ENCODE measurements around the gene CWC15.
"Not testable (repeated sequence)": the region's sequence is repeated elsewhere in the genome, so short reads cannot be mapped to it uniquely, and the experiment has no call there.

CWC15 gene

DNA sequence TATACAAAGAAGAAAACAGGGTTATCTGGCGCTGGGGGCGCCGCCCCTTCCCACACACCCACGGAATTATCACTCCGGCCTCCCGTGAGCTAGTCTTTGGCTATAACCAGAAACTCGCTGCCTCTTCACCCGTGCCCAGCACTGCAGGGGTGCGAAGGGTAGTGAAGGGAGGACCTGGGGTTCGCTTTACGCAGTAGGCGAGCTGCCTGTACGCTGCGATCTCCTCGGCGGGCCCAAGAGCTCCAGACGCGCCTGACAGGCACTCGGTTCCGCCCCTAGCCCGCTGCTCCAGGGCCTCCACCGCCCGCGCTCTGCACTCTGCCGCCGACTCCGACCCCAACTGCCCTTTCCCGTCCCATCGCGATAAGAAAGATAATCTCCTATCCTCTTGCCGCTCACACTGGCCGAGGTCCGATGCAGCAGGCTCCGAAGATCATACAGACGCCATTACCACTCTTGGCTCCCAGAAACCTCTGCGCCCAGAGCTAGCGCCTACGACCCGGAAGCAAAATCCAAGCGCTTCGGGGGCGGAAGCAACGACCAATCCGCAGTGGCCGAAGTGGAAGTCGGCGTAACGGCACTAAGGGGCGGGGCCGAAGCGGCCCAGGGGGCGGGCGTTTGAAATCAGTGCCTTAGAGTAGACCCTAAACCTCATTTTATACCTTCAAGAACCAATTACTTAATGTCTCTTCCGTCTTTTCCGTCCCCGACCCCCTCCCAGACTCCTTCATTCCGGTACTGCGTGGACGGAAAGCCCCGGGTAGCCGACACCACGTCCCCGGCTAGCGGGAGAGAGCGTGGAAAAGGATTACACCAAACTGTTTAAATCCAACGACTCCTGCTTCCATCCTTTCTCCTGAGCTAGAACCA, at the start of gene CWC15, which contains the start of gene KDM4D:
TSS of gene CWC15 (minus strand) at position 458 of the 870 bp plus-strand sequence. CDS start 1,371 bp downstream, outside the sequence.
TSS of gene KDM4D (plus strand) at position 611 of the 870 bp plus-strand sequence. CDS start 23,664 bp downstream, outside the sequence.
- Mint-ChIP-seq H3K27me3 (ENCODE audit: low read depth) (no peaks in the 10 kb centered on the region), H3K4me3 (peak within 1 kb of the TSS; percentile 98), H3K9me3 (peaks cover 6% of the 10 kb centered on the region), H3K4me1 (ENCODE audit: low read depth) (peaks cover 27% of the 10 kb centered on the region), H3K36me3 (ENCODE audit: low read depth) (peaks cover 28% of the 10 kb centered on the region), H3K27ac (peak within 1 kb of the TSS; percentile 96)

- H3K9me3 Mint-ChIP-seq; H3K36me3 Mint-ChIP-seq (ENCODE audit: low read depth); H3K4me3 Mint-ChIP-seq; H3K27ac Mint-ChIP-seq; H3K27me3 Mint-ChIP-seq (ENCODE audit: low read depth); H3K4me1 Mint-ChIP-seq (ENCODE audit: low read depth): not testable (repeated sequence)
Observed at GRCh38 chr11:95021468-95021867, 48.1 kb upstream of the CWC15 start.

- H3K27ac Mint-ChIP-seq, result no peak overlapping the region
- H3K36me3 Mint-ChIP-seq (ENCODE audit: low read depth), result no peaks in the 10 kb centered on the region
- no peaks in the 10 kb centered on the region for H3K9me3 Mint-ChIP-seq
- H3K27me3 Mint-ChIP-seq (ENCODE audit: low read depth), result peaks cover 4% of the 10 kb centered on the region
- no peaks in the 10 kb centered on the region for H3K4me1 Mint-ChIP-seq (ENCODE audit: low read depth)
- no peak overlapping the region for H3K4me3 Mint-ChIP-seq
Observed at GRCh38 chr11:95016139-95016538, 42.8 kb upstream of the CWC15 start.

DNA sequence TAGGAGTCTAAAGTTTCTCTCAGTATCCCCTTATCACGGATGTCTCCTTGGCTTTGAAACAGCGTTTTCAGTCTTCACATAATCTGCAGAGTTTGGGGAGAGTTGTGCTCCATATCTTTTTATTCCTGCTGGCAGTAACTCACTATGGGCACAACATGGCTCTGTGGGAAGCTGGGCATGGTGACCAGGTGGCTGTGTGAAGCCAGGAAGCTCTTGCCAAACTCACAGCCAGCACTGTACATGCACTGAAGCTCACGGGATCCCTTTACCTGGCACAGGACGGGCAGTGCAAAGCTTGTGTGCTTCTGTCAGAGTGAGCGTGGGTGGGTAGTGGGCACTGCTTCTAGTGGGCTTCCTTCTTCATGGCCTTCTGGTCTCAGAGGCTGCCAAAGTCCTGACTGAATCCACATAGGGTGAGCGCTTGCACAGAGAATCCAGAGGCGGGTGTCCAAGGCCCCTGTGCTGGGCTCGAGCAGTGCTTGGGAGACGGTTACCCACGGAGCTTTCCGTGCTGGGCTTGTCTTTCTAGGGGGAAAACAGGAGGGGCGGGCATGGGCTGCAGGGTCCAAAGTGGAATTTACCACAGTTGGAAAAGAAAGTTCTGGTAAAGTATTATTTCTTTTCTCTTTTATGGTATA, 40.9 kb upstream of the CWC15 start:
- Mint-ChIP-seq H3K4me3 (no peak overlapping the region), H3K36me3 (ENCODE audit: low read depth) (no peaks in the 10 kb centered on the region), H3K9me3 (no peaks in the 10 kb centered on the region), H3K4me1 (ENCODE audit: low read depth) (no peaks in the 10 kb centered on the region), H3K27me3 (ENCODE audit: low read depth) (peaks cover 18% of the 10 kb centered on the region), H3K27ac (no peak overlapping the region)

GRCh38 chr11:95011376-95011775, 38.0 kb upstream of the CWC15 start:
- Mint-ChIP-seq H3K36me3 (ENCODE audit: low read depth) (no peaks in the 10 kb centered on the region), H3K4me3 (no peak overlapping the region)

DNA sequence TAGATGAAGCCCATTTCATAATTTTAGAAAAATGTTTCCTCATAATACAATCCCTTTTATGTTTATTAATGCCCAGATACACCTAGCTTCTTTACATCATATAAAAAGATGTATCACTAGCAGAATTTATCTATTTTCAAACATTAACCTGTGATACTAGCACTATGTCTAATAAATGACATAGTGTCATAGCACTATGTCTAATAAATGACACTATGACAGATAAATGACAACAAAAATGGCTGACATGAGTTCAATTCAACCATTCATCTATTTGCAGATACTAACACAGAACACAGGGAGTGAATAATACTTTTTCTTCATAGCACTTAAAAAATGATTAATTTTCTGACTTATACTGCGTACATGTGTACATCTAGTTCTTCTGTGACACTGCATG, 32.3 kb upstream of the CWC15 start:
- Mint-ChIP-seq H3K27me3 (ENCODE audit: low read depth) (peaks cover 36% of the 10 kb centered on the region), H3K9me3 (no peaks in the 10 kb centered on the region), H3K4me3 (no peak overlapping the region), H3K4me1 (ENCODE audit: low read depth) (no peaks in the 10 kb centered on the region), H3K36me3 (ENCODE audit: low read depth) (no peaks in the 10 kb centered on the region), H3K27ac (no peak overlapping the region)

More at GRCh38 chr11:95011376-95011775, 38.0 kb upstream of the CWC15 start:
- H3K27me3 Mint-ChIP-seq (ENCODE audit: low read depth), result peaks cover 35% of the 10 kb centered on the region
- no peaks in the 10 kb centered on the region for H3K4me1 Mint-ChIP-seq (ENCODE audit: low read depth)
- no peak overlapping the region for H3K27ac Mint-ChIP-seq
- H3K9me3 Mint-ChIP-seq, result no peaks in the 10 kb centered on the region

- Mint-ChIP-seq H3K9me3 (no peaks in the 10 kb centered on the region), H3K27ac (no peak overlapping the region), H3K4me1 (ENCODE audit: low read depth) (no peaks in the 10 kb centered on the region), H3K27me3 (ENCODE audit: low read depth) (peaks cover 21% of the 10 kb centered on the region), H3K4me3 (no peak overlapping the region), H3K36me3 (ENCODE audit: low read depth) (no peaks in the 10 kb centered on the region)
Observed at GRCh38 chr11:95003716-95004115, 30.4 kb upstream of the CWC15 start.

DNA sequence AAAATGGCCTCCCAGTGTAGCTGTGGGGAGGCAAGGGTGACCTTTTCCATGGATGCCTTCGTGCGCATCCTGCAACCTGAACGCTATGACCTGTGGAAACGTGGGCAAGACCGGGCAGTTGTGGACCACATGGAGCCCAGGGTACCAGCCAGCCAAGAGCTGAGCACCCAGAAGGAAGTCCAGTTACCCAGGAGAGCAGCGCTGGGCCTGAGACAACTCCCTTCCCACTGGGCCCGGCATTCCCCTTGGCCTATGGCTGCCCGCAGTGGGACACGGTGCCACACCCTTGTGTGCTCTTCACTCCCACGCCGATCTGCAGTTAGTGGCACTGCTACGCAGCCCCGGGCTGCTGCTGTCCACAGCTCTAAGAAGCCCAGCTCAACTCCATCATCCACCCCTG, 24.9 kb upstream of the CWC15 start:
- Mint-ChIP-seq H3K4me1 (ENCODE audit: low read depth) (no peaks in the 10 kb centered on the region), H3K27me3 (ENCODE audit: low read depth) (no peaks in the 10 kb centered on the region), H3K36me3 (ENCODE audit: low read depth) (no peaks in the 10 kb centered on the region), H3K9me3 (no peaks in the 10 kb centered on the region), H3K4me3 (no peak overlapping the region), H3K27ac (no peak overlapping the region)

GRCh38 chr11:94997437-94997836, 24.1 kb upstream of the CWC15 start:
- no peak overlapping the region for H3K4me3 Mint-ChIP-seq
- no peaks in the 10 kb centered on the region for H3K9me3 Mint-ChIP-seq
- no peaks in the 10 kb centered on the region for H3K27me3 Mint-ChIP-seq (ENCODE audit: low read depth)
- no peak overlapping the region for H3K27ac Mint-ChIP-seq
- no peaks in the 10 kb centered on the region for H3K4me1 Mint-ChIP-seq (ENCODE audit: low read depth)
- no peaks in the 10 kb centered on the region for H3K36me3 Mint-ChIP-seq (ENCODE audit: low read depth)

GRCh38 chr11:94993400-94993943, 20.1 kb upstream of the CWC15 start:
- no peaks in the 10 kb centered on the region for H3K9me3 Mint-ChIP-seq
- H3K27me3 Mint-ChIP-seq (ENCODE audit: low read depth), result peaks cover 20% of the 10 kb centered on the region
- H3K36me3 Mint-ChIP-seq (ENCODE audit: low read depth), result no peaks in the 10 kb centered on the region
- no peak overlapping the region for H3K27ac Mint-ChIP-seq
- H3K4me3 Mint-ChIP-seq, result no peak overlapping the region
- no peaks in the 10 kb centered on the region for H3K4me1 Mint-ChIP-seq (ENCODE audit: low read depth)

GRCh38 chr11:94988748-94989147, 15.4 kb upstream of the CWC15 start:
- no peak overlapping the region for H3K27ac Mint-ChIP-seq
- H3K9me3 Mint-ChIP-seq, result no peaks in the 10 kb centered on the region
- no peaks in the 10 kb centered on the region for H3K4me1 Mint-ChIP-seq (ENCODE audit: low read depth)
- no peaks in the 10 kb centered on the region for H3K36me3 Mint-ChIP-seq (ENCODE audit: low read depth)
- peaks cover 33% of the 10 kb centered on the region for H3K27me3 Mint-ChIP-seq (ENCODE audit: low read depth)
- H3K4me3 Mint-ChIP-seq, result no peak overlapping the region

DNA sequence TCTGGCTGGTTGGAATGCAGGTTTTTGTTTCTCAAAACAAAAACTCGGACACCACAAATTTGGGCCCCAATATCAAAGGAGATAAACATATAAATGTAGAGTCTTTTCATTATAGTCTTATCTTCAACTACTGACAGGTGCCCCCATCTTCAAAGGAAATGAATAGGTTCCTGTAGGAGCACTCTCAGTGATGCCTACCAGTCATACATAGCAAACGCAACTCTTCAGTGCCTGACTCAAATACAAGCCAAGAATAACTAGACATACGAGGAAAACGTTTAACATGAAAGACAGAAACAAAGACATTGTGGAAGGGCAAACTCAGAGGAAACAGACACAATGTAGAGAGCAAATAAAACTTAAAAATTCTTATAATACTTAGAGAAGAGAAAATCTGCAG, 14.0 kb upstream of the CWC15 start:
- Mint-ChIP-seq H3K9me3 (no peaks in the 10 kb centered on the region), H3K27me3 (ENCODE audit: low read depth) (peaks cover 33% of the 10 kb centered on the region), H3K4me1 (ENCODE audit: low read depth) (no peaks in the 10 kb centered on the region), H3K36me3 (ENCODE audit: low read depth) (no peaks in the 10 kb centered on the region), H3K4me3 (no peak overlapping the region), H3K27ac (no peak overlapping the region)

GRCh38 chr11:94975599-94975998, 2.2 kb upstream of the CWC15 start:
- Mint-ChIP-seq H3K36me3 (ENCODE audit: low read depth) (peaks cover 8% of the 10 kb centered on the region), H3K4me3 (no peak overlapping the region), H3K27ac (no peak overlapping the region)

GRCh38 chr11:94974178-94974577, 822 bp upstream of the CWC15 start:
- H3K36me3 Mint-ChIP-seq (ENCODE audit: low read depth), result peaks cover 20% of the 10 kb centered on the region

More at GRCh38 chr11:94975599-94975998, 2.2 kb upstream of the CWC15 start:
- H3K4me1 Mint-ChIP-seq (ENCODE audit: low read depth), result peaks cover 21% of the 10 kb centered on the region
- peaks cover 6% of the 10 kb centered on the region for H3K9me3 Mint-ChIP-seq
- no peaks in the 10 kb centered on the region for H3K27me3 Mint-ChIP-seq (ENCODE audit: low read depth)

GRCh38 chr11:94972700-94973098, 657 bp downstream of the CWC15 start:
- H3K4me3 Mint-ChIP-seq, result peak overlapping the region; percentile 98
- peaks cover 6% of the 10 kb centered on the region for H3K9me3 Mint-ChIP-seq
- H3K36me3 Mint-ChIP-seq (ENCODE audit: low read depth), result peaks cover 31% of the 10 kb centered on the region
- peaks cover 27% of the 10 kb centered on the region for H3K4me1 Mint-ChIP-seq (ENCODE audit: low read depth)
- H3K27me3 Mint-ChIP-seq (ENCODE audit: low read depth), result no peaks in the 10 kb centered on the region
- H3K27ac Mint-ChIP-seq, result peak overlapping the region; percentile 53

More at GRCh38 chr11:94974178-94974577, 822 bp upstream of the CWC15 start:
- Mint-ChIP-seq H3K27me3 (ENCODE audit: low read depth) (no peaks in the 10 kb centered on the region), H3K9me3 (peaks cover 6% of the 10 kb centered on the region), H3K4me3 (peak overlapping the region; percentile 98), H3K4me1 (ENCODE audit: low read depth) (peaks cover 24% of the 10 kb centered on the region), H3K27ac (peak overlapping the region; percentile 96)

Measured in T-helper 1 cell treated with Interleukin-12 subunit alpha and Interleukin-12 subunit beta and Interleukin-4 antibody, amounts not matched to agents 30 μg/mL and 1 μg/mL, for 36 hours (primary cell).